ENCODE measurements around the gene B3GALNT2. TPM values are rescaled to one million over a fixed set of nuclear protein-coding genes. Genes with fewer than 3 reads are reported as not detected.

The B3GALNT2 gene
- total RNA-seq, 1 donor from 2014 or later = 42.7 TPM

DNA sequence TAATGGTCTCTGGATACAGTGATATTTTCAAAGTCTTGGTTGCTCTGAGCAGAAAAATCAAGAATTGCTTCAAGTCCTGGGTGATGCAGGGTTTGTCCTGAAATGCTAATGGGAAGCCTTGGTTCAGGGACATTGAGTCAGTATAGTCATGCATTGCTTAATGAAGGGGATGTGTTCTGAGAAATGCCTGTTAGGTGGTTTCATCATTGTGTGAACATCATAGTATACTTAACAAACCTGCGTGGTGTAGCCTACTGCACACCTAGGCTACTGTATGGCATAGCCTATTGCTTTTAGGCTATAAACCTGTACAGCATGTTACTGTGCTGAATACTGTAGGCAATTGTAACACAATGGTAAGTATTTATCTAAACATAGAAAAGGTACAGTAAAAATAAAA, 100.7 kb downstream of the B3GALNT2 start:
- Histone ChIP-seq H3K9ac (no peak overlapping the region), H3K27me3 (no peaks in the 10 kb centered on the region), H3K4me3 (no peak overlapping the region), H2AFZ (replicated peaks) (no peak overlapping the region), H3K27ac (no peak overlapping the region), H4K20me1 (ENCODE audit: low read depth) (no peaks in the 10 kb centered on the region), H3K4me2 (no peak overlapping the region), H3K36me3 (no peaks in the 10 kb centered on the region), H3K9me3 (ENCODE audit: low read depth) (no peaks in the 10 kb centered on the region), H3F3A (ENCODE audit: low read depth) (no peaks in the 10 kb centered on the region), H3K4me1 (no peaks in the 10 kb centered on the region), H3K79me2 (ENCODE audit: low read depth) (peaks cover 34% of the 10 kb centered on the region)
- H3K27me3 Mint-ChIP-seq (ENCODE audit: insufficient read depth, low read depth) = no peaks in the 10 kb centered on the region
- no peak for DNase-seq (ENCODE audit: low spot score)
- no peaks in the 10 kb centered on the region for H3K9me3 Mint-ChIP-seq
- no peak for TF ChIP-seq EZH2phosphoT487 (IDR thresholded peaks at IDR 0.05)
- no peak for TF ChIP-seq EZH2 (IDR thresholded peaks at IDR 0.05)
- TF ChIP-seq, protein P1, sequence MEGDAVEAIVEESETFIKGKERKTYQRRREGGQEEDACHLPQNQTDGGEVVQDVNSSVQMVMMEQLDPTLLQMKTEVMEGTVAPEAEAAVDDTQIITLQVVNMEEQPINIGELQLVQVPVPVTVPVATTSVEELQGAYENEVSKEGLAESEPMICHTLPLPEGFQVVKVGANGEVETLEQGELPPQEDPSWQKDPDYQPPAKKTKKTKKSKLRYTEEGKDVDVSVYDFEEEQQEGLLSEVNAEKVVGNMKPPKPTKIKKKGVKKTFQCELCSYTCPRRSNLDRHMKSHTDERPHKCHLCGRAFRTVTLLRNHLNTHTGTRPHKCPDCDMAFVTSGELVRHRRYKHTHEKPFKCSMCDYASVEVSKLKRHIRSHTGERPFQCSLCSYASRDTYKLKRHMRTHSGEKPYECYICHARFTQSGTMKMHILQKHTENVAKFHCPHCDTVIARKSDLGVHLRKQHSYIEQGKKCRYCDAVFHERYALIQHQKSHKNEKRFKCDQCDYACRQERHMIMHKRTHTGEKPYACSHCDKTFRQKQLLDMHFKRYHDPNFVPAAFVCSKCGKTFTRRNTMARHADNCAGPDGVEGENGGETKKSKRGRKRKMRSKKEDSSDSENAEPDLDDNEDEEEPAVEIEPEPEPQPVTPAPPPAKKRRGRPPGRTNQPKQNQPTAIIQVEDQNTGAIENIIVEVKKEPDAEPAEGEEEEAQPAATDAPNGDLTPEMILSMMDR (IDR thresholded peaks at IDR 0.05) = no peak
- H3K4me1 Mint-ChIP-seq = peaks cover 2% of the 10 kb centered on the region
- no peak overlapping the region for H3K27ac Mint-ChIP-seq
- peaks cover 4% of the 10 kb centered on the region for H3K36me3 Mint-ChIP-seq
- no peak overlapping the region for H3K4me3 Mint-ChIP-seq

DNA sequence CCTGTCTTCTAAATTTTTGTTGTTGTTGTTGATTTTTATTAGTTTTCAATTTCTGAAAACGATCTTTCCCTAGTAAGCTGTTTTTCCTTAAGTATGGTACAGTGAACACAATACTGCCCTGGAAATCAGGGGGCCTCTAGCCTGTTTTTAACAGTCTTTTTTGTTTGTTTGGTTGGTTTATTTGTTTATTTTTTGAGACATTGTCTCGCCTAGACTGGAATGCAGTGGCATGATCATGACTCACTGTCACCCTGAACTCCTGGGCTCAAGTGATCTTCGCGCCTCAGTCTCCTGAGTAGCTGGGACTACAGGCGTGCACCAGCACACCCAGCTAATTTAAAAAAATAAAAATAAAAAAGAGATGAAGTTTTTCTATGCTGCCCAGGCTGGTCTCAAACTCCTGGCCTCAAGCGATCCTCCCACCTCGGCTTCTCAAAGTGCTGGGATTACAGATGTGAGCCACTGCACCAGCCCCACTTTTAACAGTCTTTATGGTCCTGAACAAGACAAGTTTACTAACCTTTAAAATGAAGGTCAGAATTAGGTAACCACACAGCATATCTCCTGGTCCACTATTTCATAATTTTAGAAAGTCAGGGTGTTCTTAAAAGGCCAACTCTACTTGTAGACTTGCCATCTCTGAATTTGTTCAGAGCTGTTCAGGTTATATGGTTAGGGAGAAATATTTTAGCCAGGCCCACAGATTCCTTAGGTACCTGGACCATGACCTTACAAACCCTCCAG, 101.6 kb downstream of the B3GALNT2 start:
- Histone ChIP-seq H2AFZ (replicated peaks) (no peak overlapping the region), H3K79me2 (ENCODE audit: low read depth) (peaks cover 43% of the 10 kb centered on the region), H3K27me3 (no peaks in the 10 kb centered on the region)

DNA sequence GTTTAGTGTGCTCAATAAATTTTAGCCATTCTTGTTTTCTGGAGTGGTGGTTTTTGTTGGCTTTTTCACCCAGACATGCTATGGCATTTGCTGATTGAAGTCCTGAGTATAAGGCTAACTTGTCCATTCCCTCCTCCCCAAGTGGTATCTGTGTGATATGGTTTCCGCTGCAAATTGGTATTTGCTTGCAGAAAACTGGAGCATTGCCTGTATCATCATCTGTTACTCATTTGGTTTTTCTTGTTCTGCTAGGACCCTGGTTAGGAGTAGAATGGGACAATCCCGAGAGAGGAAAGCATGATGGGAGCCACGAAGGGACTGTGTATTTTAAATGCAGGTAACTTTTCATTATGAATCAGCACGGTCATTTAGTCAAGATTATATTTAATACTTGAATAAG, 103.0 kb downstream of the B3GALNT2 start:
- H3K27ac ChIP-seq = no peak overlapping the region
- no peaks in the 10 kb centered on the region for H3K27me3 ChIP-seq
- TF ChIP-seq, protein P1 (IDR thresholded peaks at IDR 0.05) = no peak
- TF ChIP-seq EZH2phosphoT487 (IDR thresholded peaks at IDR 0.05) (no peak), EZH2 (IDR thresholded peaks at IDR 0.05) (no peak)
- no peaks in the 10 kb centered on the region for H3K27me3 Mint-ChIP-seq (ENCODE audit: insufficient read depth, low read depth)
- H3K9me3 Mint-ChIP-seq = peaks cover 3% of the 10 kb centered on the region
- no peak overlapping the region for H3K4me3 ChIP-seq
- H3K79me2 ChIP-seq (ENCODE audit: low read depth) = peaks cover 53% of the 10 kb centered on the region
- no peak overlapping the region for H3K4me3 Mint-ChIP-seq
- H3K36me3 Mint-ChIP-seq = peaks cover 5% of the 10 kb centered on the region
- H3K27ac Mint-ChIP-seq = no peak overlapping the region
- no peak overlapping the region for H3K9ac ChIP-seq
- H2AFZ ChIP-seq (replicated peaks) = no peak overlapping the region
- DNase-seq (ENCODE audit: low spot score) = no peak
- peaks cover 2% of the 10 kb centered on the region for H3K4me1 Mint-ChIP-seq
- H4K20me1 ChIP-seq (ENCODE audit: low read depth) = no peaks in the 10 kb centered on the region
- no peaks in the 10 kb centered on the region for H3K9me3 ChIP-seq (ENCODE audit: low read depth)
- H3K4me2 ChIP-seq = no peak overlapping the region
- no peaks in the 10 kb centered on the region for H3K4me1 ChIP-seq
- H3F3A ChIP-seq (ENCODE audit: low read depth) = no peaks in the 10 kb centered on the region
- H3K36me3 ChIP-seq = no peaks in the 10 kb centered on the region

More for the DNA sequence above, 101.6 kb downstream of the B3GALNT2 start:
- Histone ChIP-seq H3K4me1 (no peaks in the 10 kb centered on the region), H3K36me3 (no peaks in the 10 kb centered on the region), H3K9me3 (ENCODE audit: low read depth) (no peaks in the 10 kb centered on the region), H3F3A (ENCODE audit: low read depth) (no peaks in the 10 kb centered on the region), H3K9ac (no peak overlapping the region), H3K4me3 (no peak overlapping the region), H3K27ac (no peak overlapping the region), H3K4me2 (no peak overlapping the region), H4K20me1 (ENCODE audit: low read depth) (no peaks in the 10 kb centered on the region)
- Mint-ChIP-seq H3K27me3 (ENCODE audit: insufficient read depth, low read depth) (no peaks in the 10 kb centered on the region), H3K4me3 (no peak overlapping the region), H3K9me3 (no peaks in the 10 kb centered on the region), H3K36me3 (peaks cover 4% of the 10 kb centered on the region), H3K4me1 (peaks cover 2% of the 10 kb centered on the region), H3K27ac (no peak overlapping the region)
- TF ChIP-seq EZH2 (IDR thresholded peaks at IDR 0.05) (no peak), EZH2phosphoT487 (IDR thresholded peaks at IDR 0.05) (no peak)
- TF ChIP-seq, protein P1 (IDR thresholded peaks at IDR 0.05) = no peak
- DNase-seq (ENCODE audit: low spot score) = no peak

Small RNAs within 50 kb of the gene (small RNA-seq; reads per million reads assigned to genes)
- gene MTCO3P46 (not detected), gene MTND4LP21 (not detected), gene RPS21P1 (not detected)

Other genes with a start within 250 kb of the B3GALNT2 start
- gene ARID4B, start 176.3 kb downstream of the B3GALNT2 start, total RNA-seq (ENCODE audit: low replicate concordance) = 38.5 and 65.8 TPM in 2 replicates
- 52.5 and 65.1 TPM in 2 replicates for gene GGPS1, start 175.9 kb downstream of the B3GALNT2 start, total RNA-seq (ENCODE audit: low replicate concordance)
- 29.8 and 41.3 TPM in 2 replicates for gene TBCE, start 137.0 kb downstream of the B3GALNT2 start, total RNA-seq (ENCODE audit: low replicate concordance)
- gene GNG4, start 145.3 kb upstream of the B3GALNT2 start, total RNA-seq (ENCODE audit: low replicate concordance) = 14.9 and 20.7 TPM in 2 replicates